Non-pigmented ciliary epithelial cell (primary cell): ENCODE measurements around the gene CAPG.
"Not testable (repeated sequence)": the region's sequence is repeated elsewhere in the genome, so short reads cannot be mapped to it uniquely, and the experiment has no call there.

ENCODE experiments used
- DNase-seq: peaks from one replicate; pipeline ENCODE4 v3.0.0-alpha.2; 2010; ENCODE audit warnings: low read depth

Gene CAPG

DNA sequence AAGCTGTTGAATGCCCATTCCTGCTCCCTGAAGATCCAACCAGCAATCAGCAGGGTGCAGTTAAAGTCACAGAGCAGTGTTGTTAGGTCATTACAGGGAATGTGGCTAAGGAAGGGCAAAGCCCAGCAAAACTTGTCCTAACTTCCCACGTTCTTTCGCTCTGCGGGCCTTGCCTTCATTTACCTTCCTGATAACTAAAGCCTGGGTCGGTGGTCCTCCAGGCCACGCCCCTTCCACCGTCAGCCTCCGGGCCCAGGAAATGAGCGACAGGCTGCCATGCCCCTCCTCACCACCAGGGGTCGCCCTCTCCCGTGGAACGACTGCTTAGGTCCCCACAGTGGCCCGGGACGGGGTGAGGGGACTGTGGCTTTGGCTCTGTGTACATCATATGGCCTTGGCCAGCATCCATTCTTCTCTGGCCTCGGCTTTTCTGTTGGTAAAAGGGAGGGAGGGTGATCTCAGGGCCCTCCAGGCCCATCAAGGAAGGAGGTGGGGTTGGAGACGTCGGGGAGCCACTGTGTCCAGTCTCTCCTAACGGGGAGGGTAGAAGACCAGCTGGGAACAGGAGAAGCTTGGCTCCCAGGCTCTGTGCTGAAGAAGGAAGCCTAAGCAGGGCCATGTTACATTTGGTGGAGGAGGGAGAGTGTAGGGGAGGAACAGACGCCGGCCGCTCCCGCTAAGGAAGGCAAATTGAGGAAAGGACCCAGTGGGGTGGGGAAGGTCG lies 10.5 kb upstream of the CAPG start:
- DNase-seq, result no peak

DNA sequence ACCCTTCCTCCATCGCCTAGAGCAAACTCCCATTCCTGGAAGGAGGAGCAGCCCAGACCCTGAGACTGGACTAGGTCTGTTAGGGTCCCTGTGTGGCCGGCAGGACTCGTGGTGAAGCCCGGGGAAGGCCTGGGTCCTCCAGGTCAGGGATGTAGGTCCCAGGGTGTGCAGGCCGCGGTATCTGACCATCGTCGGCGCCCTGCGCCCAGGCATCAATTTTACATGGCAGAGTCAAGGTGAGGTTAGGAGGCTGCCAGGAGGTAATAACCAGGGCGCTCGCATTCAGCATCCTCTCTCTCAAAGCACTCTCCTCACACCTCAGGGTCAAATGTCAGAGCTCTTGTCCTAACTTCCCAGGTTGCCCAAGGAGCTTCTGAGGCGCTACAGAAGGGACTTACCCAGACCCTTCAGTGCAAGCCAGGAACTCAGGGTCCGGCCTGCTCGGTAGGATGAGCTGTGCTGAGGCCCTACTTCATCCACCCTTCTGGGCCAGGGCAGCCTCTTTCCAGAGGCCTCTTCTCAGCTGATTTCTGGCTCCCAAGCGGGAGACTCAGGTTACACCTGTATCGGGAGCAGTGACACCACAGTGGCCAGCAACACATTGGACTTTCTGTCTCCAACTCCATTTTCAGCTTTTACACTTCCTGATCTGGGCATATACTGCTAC lies 9.0 kb upstream of the CAPG start:
- no peak for DNase-seq

- no peak for DNase-seq
These were observed 8.2 kb upstream of the CAPG start, which contains the start of gene SH2D6 for GRCh38 chr2:85418132-85419008. SH2D6 (plus strand) TSS chr2:85418714; CDS start chr2:85429466, 10,752 bp downstream.

DNA sequence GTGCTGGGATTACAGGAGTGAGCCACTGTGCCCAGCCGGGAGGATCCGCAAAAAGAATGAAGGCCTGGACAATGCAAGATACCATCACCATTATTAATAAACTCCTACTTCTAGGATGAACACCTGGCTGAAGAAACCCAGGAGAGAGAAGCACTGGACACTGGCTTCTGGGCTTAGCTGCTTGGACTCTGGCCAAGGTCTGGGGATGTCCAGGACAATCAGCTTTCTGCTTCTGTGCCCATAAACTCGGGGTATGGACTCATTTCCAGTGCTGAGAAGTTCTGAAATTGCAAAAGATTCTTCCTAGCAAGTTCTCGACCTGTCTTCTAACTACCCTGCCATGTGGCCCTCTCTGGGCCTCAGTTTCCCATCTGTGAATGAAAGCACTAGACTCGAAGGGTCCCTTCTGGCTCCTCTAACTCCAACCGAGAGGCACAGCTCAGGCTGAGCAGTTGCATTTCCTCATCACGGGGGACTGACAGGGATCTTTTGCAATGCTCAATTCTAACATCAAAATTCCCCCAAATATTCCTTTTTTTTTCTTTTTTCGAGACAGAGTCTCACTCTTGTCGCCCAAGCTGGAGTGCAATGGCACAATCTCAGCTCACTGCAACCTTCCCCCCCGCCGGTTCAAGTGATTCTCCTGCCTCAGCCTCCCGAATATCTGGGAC lies 5.9 kb upstream of the CAPG start:
- DNase-seq, result no peak

DNA sequence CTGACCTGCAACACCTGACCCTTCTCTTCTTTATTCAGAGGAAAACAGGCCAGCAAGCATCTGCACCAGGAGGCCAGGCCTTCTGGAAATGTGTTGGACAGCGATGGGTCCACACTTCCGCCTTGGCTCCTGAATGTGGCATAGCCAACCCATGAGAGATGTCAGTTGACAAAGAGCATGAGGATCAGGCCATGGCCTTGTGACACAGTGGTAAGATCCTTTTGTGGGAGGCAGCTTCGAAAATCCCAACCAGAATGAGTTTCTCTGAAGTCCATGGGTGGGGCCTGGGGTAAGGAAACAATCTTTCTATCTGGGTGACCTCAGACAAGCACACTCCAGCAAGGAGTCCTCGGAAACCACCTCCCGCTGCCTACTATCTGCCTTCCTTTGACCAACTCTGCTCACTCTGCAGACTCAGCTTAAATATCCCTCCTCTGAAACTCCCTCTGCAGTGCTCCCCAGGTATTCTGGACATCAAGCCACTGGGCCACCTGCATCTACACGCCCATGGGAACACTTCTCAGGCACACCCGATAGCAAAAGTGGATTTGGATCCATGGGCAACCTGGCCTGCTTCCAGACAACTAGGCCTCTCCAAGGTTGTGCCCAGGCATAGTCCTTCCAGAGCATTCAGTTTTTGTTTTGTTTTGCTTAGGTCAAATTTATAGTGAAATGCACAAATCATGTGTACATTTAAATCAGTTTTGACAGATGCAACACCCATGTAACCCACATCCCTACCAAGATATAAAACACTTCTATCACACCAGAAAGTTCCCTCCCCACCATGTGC lies 4.8 kb upstream of the CAPG start:
- DNase-seq, result no peak

GRCh38 chr2:85414421-85414759 lies 4.2 kb upstream of the CAPG start:
- DNase-seq, result not testable (repeated sequence)

DNA sequence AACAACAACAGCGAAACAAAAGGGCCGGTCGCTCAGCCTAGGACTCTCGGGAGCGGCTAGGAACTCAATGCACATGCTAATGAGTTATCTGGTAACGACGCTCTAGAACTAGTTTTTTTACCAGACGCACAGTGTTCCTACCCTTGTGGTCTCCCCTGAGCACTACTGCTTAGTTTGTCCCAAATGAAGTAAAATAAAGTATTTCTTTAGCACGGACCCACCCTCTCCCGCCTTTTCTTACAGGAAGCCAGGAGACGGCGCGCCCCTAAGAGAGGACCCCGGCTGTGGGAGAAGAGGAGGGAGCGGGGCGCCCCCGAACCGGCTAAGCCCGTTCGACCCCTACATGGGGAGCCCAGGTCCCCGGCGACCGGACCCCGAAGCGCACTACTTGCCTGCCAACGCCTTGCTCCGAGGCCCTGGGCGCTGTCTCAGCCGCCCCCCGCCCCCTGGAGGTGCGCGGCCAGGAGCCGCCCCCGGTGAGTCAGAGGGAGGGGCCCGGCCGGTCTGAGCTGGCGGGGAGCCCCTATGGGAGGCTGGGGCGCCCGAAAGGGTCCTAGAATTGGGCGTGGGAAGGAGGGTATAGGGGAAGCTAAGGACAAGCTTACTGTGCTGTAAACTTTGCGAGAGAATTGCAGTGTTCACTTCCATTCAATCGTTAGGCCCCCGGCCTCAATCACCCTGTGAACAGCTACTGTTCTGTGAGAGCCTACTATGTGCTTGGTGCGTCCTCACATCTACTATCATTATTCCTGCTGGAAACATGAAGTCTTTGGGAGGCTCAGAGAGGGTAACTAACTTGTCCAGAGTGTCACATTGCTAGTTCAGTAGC lies 3.6 kb upstream of the CAPG start:
- no peak for DNase-seq

DNA sequence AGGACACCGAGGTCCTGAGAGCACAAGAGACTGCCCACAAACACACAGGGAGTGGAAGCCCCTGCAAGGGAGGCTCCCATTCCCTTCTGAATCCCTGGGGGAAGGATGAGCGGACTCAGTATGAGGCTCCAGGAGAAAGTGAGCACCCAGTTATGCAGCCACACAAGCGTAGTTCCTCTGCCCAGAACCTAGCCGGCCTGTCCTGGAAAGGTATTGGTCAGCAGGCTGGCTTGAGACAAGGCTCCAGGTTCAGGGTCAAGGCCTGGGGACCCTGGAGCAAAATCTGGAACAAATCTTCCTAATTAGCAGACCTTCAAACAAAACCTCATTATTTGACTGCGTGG lies 1.2 kb upstream of the CAPG start:
- no peak for DNase-seq

DNA sequence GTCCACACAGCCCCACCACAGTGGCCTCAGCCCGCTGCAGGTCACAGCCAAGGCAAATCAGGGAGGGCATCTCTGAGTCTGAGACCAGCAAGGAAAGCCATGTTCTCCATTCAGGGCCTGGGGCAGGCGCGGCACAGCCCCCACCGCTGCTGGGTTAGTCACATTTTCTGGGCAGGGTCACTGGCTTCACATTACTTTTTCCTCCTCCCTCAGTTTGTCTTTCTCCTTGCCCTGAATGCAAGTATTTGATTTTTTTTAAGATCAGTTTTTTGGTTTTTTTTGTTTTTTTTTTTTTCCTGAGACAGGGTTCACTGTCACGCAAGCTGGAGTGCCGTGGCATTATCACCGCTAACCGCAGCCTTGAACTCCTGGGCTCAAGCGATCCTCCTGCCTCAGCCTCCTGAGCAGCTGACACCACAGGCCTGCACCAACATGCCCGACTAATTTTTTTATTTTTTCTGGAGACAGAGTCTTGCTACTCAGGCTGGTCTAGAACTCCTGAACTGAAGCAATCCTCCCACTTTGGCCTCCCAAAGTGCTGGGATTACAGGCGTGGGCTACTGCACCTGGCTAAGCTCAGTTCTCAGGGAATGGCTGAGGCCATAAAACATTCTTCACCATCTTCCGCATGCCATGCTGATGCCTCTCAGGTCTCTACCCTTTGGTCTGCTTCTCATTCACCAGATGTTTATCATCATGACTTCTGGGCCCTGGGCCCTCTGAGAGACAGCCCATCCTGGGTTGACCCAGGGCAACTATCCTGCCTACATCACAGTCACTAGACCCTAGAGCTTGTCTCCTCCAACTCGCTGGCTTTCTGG lies 628 bp upstream of the CAPG start:
- no peak for DNase-seq

DNA sequence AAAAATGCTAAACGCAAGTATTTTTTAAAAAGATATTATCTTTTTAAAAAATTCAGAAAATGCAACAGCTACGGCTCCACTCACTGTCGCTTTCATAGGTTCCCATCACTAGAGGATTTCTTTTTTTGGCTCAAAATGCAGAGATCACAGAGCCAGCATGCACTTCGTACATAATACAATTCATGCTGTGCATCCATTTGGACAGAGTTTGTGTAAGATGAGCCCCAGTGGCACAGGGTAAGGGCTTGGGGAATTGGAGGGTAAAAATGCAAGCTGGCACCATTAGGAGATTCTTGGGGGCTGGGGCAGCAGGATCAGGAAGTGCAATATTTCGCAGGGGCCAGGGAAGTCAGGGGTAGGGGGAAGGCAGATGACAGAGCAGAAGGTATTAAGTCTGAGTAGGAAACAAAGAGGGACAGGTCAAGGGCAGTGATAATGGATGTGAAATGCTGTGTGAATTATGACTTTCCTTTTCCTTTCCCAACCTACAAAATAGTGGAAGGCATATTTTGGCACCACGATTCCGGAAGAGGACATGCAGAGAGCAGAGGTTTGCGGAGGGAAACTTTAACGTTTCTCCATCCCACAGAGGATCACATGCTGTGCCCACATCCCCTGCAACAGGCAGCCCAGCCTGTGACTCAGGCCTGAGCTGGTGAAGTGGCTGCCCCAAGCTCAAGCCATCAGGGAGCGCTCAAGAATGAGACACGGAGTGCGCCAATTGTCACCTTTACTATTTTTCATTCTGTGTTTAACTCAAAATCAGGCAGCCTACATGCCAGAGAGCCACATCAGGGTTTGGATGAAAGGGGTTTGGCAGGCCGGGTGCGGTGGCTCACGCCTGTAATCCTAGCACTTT lies 4.7 kb downstream of the CAPG start:
- no peak for DNase-seq

DNA sequence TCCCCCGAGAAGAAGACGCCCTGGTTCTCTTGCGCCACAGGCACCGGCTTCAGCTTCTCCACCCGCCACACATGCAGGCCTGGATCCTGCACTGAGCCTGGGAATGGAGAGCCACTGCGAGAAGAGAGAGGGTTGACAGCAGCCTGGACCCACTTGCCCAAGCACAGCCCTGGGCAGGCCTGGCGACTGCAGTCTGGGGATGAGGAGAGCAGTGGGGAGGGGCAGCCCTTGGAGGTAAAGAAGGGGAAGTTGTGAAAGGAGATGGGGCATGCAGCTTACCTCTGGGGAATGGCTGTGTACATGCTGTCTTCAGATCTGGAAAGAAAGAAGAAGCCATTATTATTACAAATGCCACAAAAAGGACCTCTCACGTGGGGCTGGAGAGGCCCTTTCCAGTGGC lies 8.3 kb downstream of the CAPG start:
- no peak for DNase-seq

- DNase-seq, result no peak
These were observed 8.7 kb downstream of the CAPG start for GRCh38 chr2:85401464-85401805.

DNA sequence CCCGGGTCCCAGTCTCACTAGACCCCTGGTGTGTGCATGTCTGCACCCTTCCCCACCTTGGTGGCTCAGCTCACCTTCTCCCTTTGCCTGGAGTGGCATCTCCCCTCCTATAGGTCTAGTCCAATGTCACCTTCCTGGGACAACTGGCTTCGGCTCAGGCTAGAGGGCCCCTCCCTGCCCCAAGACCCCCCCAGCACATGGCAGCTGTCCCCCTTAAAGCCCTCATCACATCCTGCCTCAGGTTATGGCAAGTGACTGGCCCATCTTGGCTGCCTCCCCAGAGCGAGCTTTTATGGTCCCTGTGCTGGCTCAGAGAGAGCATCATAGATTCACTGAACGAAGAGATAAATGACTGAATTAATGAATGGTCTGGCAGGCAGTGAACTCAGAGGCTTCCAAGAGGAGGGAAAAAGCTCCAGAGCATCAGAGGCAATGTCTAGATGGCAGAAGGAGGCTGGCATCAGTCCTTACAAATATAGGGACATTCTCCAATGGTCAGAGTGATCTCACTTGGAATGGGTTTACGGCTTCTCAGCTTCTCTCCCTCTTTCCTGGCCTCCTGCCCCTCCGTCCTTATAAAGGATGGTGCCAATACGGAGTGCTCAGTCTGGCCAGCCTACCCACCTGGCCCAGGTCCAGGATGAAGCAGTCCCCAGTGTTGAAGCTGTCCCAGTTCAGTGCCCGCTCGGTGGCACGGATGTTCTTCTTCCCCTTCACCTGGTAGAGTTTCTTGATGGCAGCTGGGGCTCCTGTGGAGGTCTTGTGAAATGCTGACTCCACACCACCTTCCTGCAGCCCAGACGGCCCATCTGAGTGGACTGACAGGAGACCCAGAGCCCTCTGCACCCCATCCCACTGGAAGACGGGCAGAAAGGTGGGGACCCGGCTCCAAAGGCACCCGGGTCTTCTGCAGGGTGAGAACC lies 9.4 kb downstream of the CAPG start:
- DNase-seq, result no peak

DNA sequence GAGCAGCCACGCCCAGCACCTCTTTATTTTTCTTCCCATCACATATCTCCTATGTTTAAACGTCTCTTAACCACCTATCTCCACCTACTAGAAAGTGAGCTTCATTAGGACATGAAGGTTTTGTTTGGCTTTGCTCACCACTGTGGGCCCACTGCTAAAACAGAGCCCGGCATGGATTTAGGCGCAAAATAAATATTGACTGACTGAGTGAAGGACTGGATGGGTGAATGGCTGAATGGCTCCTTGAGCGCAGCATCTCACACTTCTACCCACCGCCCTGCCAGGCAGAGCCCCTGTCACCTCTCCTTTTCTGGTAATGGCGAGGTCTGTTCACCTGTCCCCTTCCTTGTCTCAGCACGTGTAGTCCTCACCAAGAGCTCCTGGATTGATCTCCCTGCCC lies 10.1 kb downstream of the CAPG start:
- no peak for DNase-seq

- no peak for DNase-seq
These were observed 11.0 kb downstream of the CAPG start for GRCh38 chr2:85399183-85399455.

- no peak for DNase-seq
These were observed 11.6 kb downstream of the CAPG start for GRCh38 chr2:85398426-85399182.

- no peak for DNase-seq
These were observed 12.2 kb downstream of the CAPG start for GRCh38 chr2:85397925-85398331.
